Measurements from ENCODE around the gene SDK1. TPM values are rescaled to one million over a fixed set of nuclear protein-coding genes. Genes with fewer than 3 reads are reported as not detected.

Gene SDK1
- total and polyA plus RNA-seq, 10 of the 15 experiments (the other 5 are each of a cell fraction or from before 2014, with no cell fraction given): 0.14 to 0.33 TPM; not detected in 8

DNA sequence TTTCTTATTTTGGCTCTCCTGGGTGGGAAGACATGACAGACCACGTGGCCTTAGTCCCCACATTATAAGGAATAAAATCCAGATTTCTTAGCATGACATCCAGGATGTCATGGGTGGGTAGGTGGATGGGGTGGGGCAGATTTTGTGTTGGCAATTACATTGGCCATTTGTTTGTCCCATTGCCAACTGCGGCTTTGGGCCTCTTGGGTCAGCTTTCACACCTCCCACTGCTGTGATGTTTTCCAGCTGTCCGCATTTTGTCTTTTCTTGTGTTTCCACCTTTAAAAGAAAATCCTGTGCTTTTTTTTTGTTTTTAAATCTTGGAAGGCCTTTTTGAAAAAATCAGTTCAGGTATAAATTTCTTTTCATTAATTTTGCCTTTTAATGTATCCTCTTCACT is 237.0 kb downstream of the SDK1 start:
- Histone ChIP-seq H2AFZ (ENCODE audit: control insufficient read depth, low read depth, low read length) (no peak overlapping the region), H3K4me2 (ENCODE audit: control insufficient read depth, insufficient read depth) (no peak overlapping the region), H4K20me1 (ENCODE audit: control insufficient read depth, insufficient read depth) (no peaks in the 10 kb centered on the region), H3K79me2 (ENCODE audit: control insufficient read depth, insufficient read depth, low read length) (no peaks in the 10 kb centered on the region), H3K36me3 (ENCODE audit: control insufficient read depth in 2 of 2, insufficient read depth in 2 of 2, low read length in 1 of 2) (no peaks in the 10 kb centered on the region), H3K4me1 (ENCODE audit: control insufficient read depth, insufficient read depth, low read length) (no peaks in the 10 kb centered on the region), H3K27me3 (replicated peaks in 1 of 2; ENCODE audit: control insufficient read depth in 2 of 2, insufficient read depth in 2 of 2, low read length in 1 of 2) (no peaks in the 10 kb centered on the region), H3K9me3 (replicated peaks; ENCODE audit: control insufficient read depth, insufficient read depth, low read length) (no peaks in the 10 kb centered on the region), H3K9ac (ENCODE audit: control insufficient read depth, insufficient read depth, low read length) (no peak overlapping the region), H3K27ac (ENCODE audit: control insufficient read depth, insufficient read depth) (no peak overlapping the region), H3K4me3 (no peak overlapping the region)
- RAD21 ChIA-PET (ENCODE audit: unreplicated experiment): no interaction called here
- in situ Hi-C loops (cut with MboI) (no loop called here), intact Hi-C loops (cut with micrococcal nuclease; ENCODE audit: unreplicated experiment) (no loop called here)
- no peak for DNase-seq (ENCODE audit: low read depth, low spot score)
- BruUV-seq (replicated peaks): no TSS peak
- CTCF ChIA-PET: no interaction called here
- no peak for ATAC-seq
- no peak for TF ChIP-seq HCFC1 (IDR thresholded peaks at IDR 0.05; ENCODE audit: low read length)
- TF ChIP-seq TBL1XR1 (IDR thresholded peaks at IDR 0.05; ENCODE audit: low read depth, low read length): no peak
- TF ChIP-seq KLF5 (IDR thresholded peaks at IDR 0.05; ENCODE audit: partially characterized antibody): no peak
- TF ChIP-seq BHLHE40 (IDR thresholded peaks at IDR 0.05; ENCODE audit: borderline replicate concordance in 1 of 2, low read depth in 2 of 2, low read length in 1 of 2): no peak
- TF ChIP-seq, protein P1, sequence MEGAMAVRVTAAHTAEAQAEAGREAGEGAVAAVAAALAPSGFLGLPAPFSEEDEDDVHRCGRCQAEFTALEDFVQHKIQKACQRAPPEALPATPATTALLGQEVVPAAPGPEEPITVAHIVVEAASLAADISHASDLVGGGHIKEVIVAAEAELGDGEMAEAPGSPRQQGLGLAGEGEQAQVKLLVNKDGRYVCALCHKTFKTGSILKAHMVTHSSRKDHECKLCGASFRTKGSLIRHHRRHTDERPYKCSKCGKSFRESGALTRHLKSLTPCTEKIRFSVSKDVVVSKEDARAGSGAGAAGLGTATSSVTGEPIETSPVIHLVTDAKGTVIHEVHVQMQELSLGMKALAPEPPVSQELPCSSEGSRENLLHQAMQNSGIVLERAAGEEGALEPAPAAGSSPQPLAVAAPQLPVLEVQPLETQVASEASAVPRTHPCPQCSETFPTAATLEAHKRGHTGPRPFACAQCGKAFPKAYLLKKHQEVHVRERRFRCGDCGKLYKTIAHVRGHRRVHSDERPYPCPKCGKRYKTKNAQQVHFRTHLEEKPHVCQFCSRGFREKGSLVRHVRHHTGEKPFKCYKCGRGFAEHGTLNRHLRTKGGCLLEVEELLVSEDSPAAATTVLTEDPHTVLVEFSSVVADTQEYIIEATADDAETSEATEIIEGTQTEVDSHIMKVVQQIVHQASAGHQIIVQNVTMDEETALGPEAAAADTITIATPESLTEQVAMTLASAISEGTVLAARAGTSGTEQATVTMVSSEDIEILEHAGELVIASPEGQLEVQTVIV (IDR thresholded peaks at IDR 0.05; ENCODE audit: borderline replicate concordance, partially characterized antibody): no peak
- TF ChIP-seq ZBED1 (IDR thresholded peaks at IDR 0.05; ENCODE audit: borderline replicate concordance): no peak
- TF ChIP-seq RAD51 (IDR thresholded peaks at IDR 0.05): no peak
- TF ChIP-seq SUZ12 (IDR thresholded peaks at IDR 0.05; ENCODE audit: unreplicated experiment): no peak
- no peak for TF ChIP-seq NR2C1 (IDR thresholded peaks at IDR 0.05)
- TF ChIP-seq, protein P2, sequence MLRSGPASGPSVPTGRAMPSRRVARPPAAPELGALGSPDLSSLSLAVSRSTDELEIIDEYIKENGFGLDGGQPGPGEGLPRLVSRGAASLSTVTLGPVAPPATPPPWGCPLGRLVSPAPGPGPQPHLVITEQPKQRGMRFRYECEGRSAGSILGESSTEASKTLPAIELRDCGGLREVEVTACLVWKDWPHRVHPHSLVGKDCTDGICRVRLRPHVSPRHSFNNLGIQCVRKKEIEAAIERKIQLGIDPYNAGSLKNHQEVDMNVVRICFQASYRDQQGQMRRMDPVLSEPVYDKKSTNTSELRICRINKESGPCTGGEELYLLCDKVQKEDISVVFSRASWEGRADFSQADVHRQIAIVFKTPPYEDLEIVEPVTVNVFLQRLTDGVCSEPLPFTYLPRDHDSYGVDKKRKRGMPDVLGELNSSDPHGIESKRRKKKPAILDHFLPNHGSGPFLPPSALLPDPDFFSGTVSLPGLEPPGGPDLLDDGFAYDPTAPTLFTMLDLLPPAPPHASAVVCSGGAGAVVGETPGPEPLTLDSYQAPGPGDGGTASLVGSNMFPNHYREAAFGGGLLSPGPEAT (IDR thresholded peaks at IDR 0.05; ENCODE audit: low read depth): no peak
- no peak for TF ChIP-seq NFYB (IDR thresholded peaks at IDR 0.05; ENCODE audit: insufficient read depth, low read depth, low read length)
- TF ChIP-seq ZNF24 (IDR thresholded peaks at IDR 0.05): no peak
- WGBS (ENCODE audit: insufficient coverage, insufficient replicate concordance, low lambda C conversion rate, missing lambda C conversion rate): 19% methylated on average over 3 of the region's 3 CpGs
- SMC1A ChIA-PET (ENCODE audit: uncharacterized antibody, unreplicated experiment): no interaction called here
- POLR2A ChIA-PET: no interaction called here
- FAIRE-seq: no peak

Data from GM12878 (cell line).